Ovary (tissue), 9 donors: ENCODE measurements around the gene JUND. TPM values are rescaled to one million over a fixed set of nuclear protein-coding genes. Genes with fewer than 3 reads are reported as not detected.

Experiments used
- DNase-seq, 5 donors: peaks; one replicate each; pipeline ENCODE4 v3.0.0-alpha.2; 2019 to 2020
- H3K27ac ChIP-seq, 2 donors: fragments of 200-600 bp; one replicate each; pipeline versions ENCODE4 v1.5.1 to v1.8.0; 2019 to 2022
- H3K27me3 ChIP-seq: fragments of 200-600 bp; one replicate; pipeline ENCODE4 v1.8.0; 2022
- H3K36me3 ChIP-seq: fragments of 200-600 bp; sonication (generic); one replicate; pipeline ENCODE4 v1.5.1; 2019
- H3K4me1 ChIP-seq: one replicate; pipeline ENCODE4 v1.8.1; 2013; ENCODE audit warnings: mild to moderate bottlenecking, moderate library complexity; ENCODE audit not compliant: insufficient read depth
- H3K4me3 ChIP-seq: fragments of 200-600 bp; sonication (generic); one replicate; pipeline ENCODE4 v1.5.1; 2017
- H3K9me3 ChIP-seq, 2 donors: fragments of 200-600 bp in 1 of 2; sonication (generic) in 1 of 2; one replicate each; pipeline versions ENCODE4 v1.5.1 to v1.8.1; 2013 to 2019; ENCODE audit warnings: mild to moderate bottlenecking in 1 of 2, moderate library complexity in 1 of 2
- CTCF ChIP-seq, 3 donors: fragments of 450-650 bp in 2 of 3; fragments of 200-600 bp in 1 of 3; IDR thresholded peaks; one replicate each; pipeline versions ENCODE4 v1.5.1 to v1.8.0; 2016 to 2022; ENCODE audit warnings: antibody characterized with exemption in 3 of 3, mild to moderate bottlenecking in 1 of 3
- EP300 ChIP-seq: sonication (generic); formaldehyde crosslinking; IDR thresholded peaks from one replicate; pipeline ENCODE4 v1.6.1; 2017; ENCODE audit warnings: antibody characterized with exemption
- POLR2A ChIP-seq: fragments of 450-650 bp; IDR thresholded peaks from one replicate; pipeline ENCODE4 v1.6.1; 2017; ENCODE audit warnings: antibody characterized with exemption, mild to moderate bottlenecking, moderate library complexity
- WGBS, 3 donors: extraction: QIAGEN DNeasy Blood & Tissue Kit in 1 of 3; methylation state at CpG; one replicate each; pipeline versions ENCODE4 v1.1.5 to v1.1.7; 2013 to 2017; 5-methylcytosine and 5-hydroxymethylcytosine counted together
- intact Hi-C, 4 donors: fragments of 100-400 bp; cut with DNase I; formaldehyde crosslinking; loops; one replicate each; pipeline versions ENCODE4 v1.11.0 to v1.15.1; 2022 to 2023
- polyA plus RNA-seq, 2 donors: library from polyadenylated mRNA; stranded (reverse); fragments of 200-250 nt in 1 of 2; fragments of 350-450 nt in 1 of 2; fragmentation: Illumina TruSeq in 1 of 2; extraction: RNeasy Lipid Tissue Mini Kit (QIAGEN cat#74804) in 1 of 2; gene quantifications; one replicate each; pipeline ENCODE4 v1.2.3, GENCODE V29; 2013 to 2014
- total RNA-seq, 7 donors: library from RNA; depleted of rRNA in 2 of 7; stranded (reverse); fragments of >200 nt in 2 of 7; fragmentation: NEBNext Ultra II Directional in 3 of 7; extraction: Animal tissue kit (Norgen Biotek cat#: 25700) in 3 of 7; gene quantifications; one replicate each; pipeline versions ENCODE4 v1.1.0 to v1.2.4, GENCODE V29; 2016 to 2023
- donor health status: DM: no; HTN: no; CAD: no; lungs with moderate emphysema.
- donor health status: DM: no; HTN: no; CAD: no.
- donor health status: Bipolar disorder and iron deficiency.
- donor health status: DM: yes; HTN: yes; CAD: no.
- donor health status: DM: no; HTN: no; CAD: no.
- donor health status: DM: yes; HTN: yes; CAD: no.

JUND gene
- total and polyA plus RNA-seq, 9 donors: 95.2 to 1,260 (median 412) TPM

DNA sequence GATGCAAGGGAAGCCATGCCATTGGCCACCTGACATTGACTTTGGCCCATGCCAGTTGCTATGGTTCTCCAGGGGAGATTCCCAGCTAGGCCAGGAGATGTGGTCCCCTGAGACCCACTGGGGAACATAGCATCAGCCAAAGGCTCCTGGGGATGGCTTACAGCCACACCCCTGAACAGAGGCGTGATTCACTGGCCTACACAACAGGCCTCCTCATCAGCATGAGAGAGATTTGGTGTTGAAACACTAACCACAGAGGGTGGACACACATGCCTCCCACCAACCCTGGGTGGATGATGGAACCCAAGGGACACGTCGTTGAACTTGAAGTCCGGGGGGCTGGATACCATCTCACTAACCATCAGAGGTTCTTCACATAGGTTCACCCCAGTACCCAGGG lies 21.5 kb downstream of the JUND start:
- Histone ChIP-seq H3K27me3 (no peaks in the 10 kb centered on the region), H3K4me3 (no peak overlapping the region), H3K9me3 (no peaks in the 10 kb centered on the region), H3K4me1 (no peaks in the 10 kb centered on the region), H3K27ac (no peak overlapping the region), H3K36me3 (no peaks in the 10 kb centered on the region)
- 87 to 94% (median 90%) methylated on average over 4 of the region's 4 CpGs for WGBS, 3 donors
- intact Hi-C loops: loop anchor here in 2 of 4 donors (10.0 kb wide), 4 partner anchors 45 to 255 kb away; partner anchors contain the start of genes ARRDC2 (in 1 of the 2) and MPV17L2 (in 1 of the 2)
- DNase-seq: no peak
- no peak for TF ChIP-seq CTCF (IDR thresholded peaks at IDR 0.05)
- TF ChIP-seq POLR2A: no peak
- TF ChIP-seq EP300: no peak

DNA sequence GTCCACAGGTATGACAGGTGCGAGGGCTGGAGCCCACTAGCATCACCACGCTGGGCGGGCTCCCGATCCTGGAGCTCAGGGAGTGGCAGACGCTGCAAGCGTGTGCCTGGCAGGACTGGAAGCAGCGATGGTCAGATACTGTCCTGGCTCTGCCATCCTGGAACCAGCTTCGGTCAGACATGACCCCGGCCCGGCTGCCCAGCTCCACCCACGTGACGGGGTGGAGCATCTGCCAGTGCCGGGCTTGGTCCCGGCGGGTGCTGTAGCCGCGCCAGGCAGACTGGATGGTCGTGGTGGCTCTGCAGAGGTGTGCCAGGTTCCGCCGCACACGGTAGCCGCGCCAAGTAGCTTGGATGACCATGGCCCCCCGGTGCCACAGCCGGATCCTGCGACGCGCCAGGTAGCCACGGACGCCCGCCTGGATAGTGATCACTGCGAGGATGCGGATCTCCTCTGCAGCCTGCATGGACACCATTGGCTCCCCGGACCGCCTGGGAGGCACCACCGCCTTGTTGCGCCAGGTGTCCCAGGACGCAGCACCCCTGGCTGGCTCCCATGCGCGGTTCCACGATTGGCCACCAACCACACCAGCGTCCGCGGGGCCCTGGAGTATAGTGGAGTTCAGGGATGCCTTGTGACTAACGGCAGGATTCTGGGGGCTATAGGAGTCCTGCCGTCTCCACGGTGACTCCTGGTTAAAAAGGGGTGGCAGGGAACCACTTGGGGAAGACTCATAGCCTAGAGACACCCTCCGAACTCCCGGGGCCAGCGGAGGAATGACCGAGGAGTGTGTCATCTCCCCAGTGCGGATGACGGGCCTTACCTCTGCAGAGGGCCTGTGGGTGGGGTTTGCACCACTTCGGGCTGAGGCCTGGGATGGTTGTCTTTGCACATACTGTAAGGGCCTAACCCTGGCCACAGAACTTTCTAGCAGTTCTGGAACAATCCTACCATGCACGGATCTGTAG lies 23.6 kb downstream of the JUND start:
- DNase-seq: peak in 2 of 5 donors; percentile 37 to 41
- TF ChIP-seq POLR2A (no peak), CTCF (IDR thresholded peaks at IDR 0.05) (no peak), EP300 (no peak)
- H3K27ac ChIP-seq: no peak overlapping the region
- H3K4me3 ChIP-seq: no peak overlapping the region
- H3K9me3 ChIP-seq: no peaks in the 10 kb centered on the region
- intact Hi-C loops: loop anchor here in 2 of 4 donors (10.0 kb wide), 3 partner anchors 63 to 253 kb away; partner anchors contain the start of genes ARRDC2 (in 1 of the 2) and MPV17L2 (in 1 of the 2)
- WGBS, 3 donors: 85 to 89% (median 87%) methylated on average over 51 to 55 of the region's 55 CpGs
- no peaks in the 10 kb centered on the region for H3K36me3 ChIP-seq
- no peaks in the 10 kb centered on the region for H3K27me3 ChIP-seq
- H3K4me1 ChIP-seq: no peaks in the 10 kb centered on the region

DNA sequence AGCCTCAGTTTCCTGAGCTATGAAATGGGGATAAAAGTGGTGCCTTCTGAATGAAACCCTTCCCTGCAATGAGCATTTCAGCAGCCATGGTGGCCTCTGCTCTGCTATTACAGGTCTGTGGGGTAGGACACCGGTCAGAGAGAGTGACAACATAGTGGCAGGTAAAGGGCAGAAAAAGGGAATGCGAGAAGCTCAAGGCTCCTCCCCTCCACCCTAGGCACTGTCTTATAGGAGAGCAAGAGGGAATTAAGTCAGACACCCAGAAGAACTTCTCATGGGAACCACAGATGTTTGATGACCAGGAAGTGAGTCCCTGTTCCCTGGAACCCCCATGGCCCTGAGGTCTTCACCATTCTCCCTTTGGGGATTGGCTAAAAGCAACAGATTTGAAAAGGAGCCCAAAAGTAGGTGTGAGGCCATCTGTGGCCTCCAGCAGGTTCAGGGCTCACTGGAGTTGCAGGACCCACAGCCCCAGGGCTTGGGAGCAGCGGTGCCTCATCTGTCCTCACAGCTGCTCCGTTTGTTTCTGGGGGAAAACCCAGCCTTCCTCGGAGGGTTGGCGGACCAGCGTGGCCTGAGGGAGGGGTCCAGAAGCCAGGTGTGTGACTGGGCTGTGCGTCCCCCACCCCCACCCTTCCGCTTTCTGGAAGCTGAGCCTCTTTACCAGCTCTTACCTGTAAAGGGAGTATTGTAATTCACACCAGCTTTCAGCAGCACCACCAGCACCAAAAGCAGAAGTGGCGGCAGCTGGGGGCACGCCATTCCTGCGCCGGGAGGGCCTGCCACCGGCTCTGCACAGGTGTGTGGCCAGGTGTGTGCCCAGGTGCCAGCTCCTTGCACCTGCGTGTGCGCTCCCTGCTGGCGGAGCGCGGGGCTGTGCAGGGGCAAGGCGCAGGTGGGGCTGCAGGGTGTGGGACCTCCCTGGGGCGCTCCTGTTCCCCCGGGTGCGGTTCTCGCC lies 26.6 kb downstream of the JUND start:
- no peaks in the 10 kb centered on the region for H3K27me3 ChIP-seq
- 9 to 21% (median 11%) methylated on average over 15 to 24 of the region's 24 CpGs for WGBS, 3 donors
- no peaks in the 10 kb centered on the region for H3K4me1 ChIP-seq
- H3K9me3 ChIP-seq: no peaks in the 10 kb centered on the region
- TF ChIP-seq EP300 (no peak), POLR2A (no peak), CTCF (IDR thresholded peaks at IDR 0.05) (no peak)
- H3K36me3 ChIP-seq: no peaks in the 10 kb centered on the region
- peak in 1 of 5 donors; percentile 33 for DNase-seq
- no peak overlapping the region for H3K27ac ChIP-seq
- intact Hi-C loops: loop anchor here in 3 of 4 donors (5.0 to 10.0 kb wide), 5 partner anchors 60 to 250 kb away; partner anchors contain the start of genes ARRDC2 (in 2 of the 3) and MPV17L2 (in 1 of the 3)
- no peak overlapping the region for H3K4me3 ChIP-seq

DNA sequence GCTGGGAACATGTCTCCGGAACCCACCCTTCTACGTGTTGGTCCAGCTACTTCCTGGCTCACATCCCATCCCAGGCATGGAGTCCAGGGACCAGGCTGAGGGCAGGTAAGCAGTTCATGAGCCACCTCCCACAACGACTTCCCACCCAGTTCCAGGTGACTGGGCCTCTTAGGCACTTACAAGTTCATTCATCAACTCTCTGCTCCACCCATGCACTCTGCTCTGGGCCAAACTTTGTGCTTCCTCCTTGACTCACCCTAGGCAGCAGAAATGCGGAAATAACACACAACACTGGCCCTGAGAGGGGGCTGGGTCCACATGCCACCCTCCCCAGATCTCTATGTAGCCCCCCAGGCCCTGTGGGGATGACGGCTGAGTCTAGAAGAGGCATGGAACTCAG lies 27.7 kb downstream of the JUND start:
- no peak for DNase-seq
- intact Hi-C loops: loop anchor here in 3 of 4 donors (2.0 to 10.0 kb wide), 6 partner anchors 59 to 249 kb away; partner anchors contain the start of genes ARRDC2 (in 2 of the 3) and MPV17L2 (in 2 of the 3)
- no peaks in the 10 kb centered on the region for H3K9me3 ChIP-seq
- 26 to 37% (median 30%) methylated on average over 5 of the region's 5 CpGs for WGBS, 3 donors
- no peaks in the 10 kb centered on the region for H3K27me3 ChIP-seq
- H3K4me3 ChIP-seq: no peak overlapping the region
- H3K36me3 ChIP-seq: no peaks in the 10 kb centered on the region
- TF ChIP-seq CTCF (IDR thresholded peaks at IDR 0.05) (no peak), POLR2A (no peak), EP300 (no peak)
- no peak overlapping the region for H3K27ac ChIP-seq
- H3K4me1 ChIP-seq: no peaks in the 10 kb centered on the region
